NCI-H1417 treated with DMSO at 0.1 percent for 48 hours (cell line): Measurements from ENCODE around the gene MEG3.
"Not testable (repeated sequence)": the region's sequence is repeated elsewhere in the genome, so short reads cannot be mapped to it uniquely, and the experiment has no call there.

ENCODE experiments used
- DNase-seq: peaks from one replicate; lab custom pipeline; 2025; lab: John Stamatoyannopoulos, UW

Gene MEG3

DNA sequence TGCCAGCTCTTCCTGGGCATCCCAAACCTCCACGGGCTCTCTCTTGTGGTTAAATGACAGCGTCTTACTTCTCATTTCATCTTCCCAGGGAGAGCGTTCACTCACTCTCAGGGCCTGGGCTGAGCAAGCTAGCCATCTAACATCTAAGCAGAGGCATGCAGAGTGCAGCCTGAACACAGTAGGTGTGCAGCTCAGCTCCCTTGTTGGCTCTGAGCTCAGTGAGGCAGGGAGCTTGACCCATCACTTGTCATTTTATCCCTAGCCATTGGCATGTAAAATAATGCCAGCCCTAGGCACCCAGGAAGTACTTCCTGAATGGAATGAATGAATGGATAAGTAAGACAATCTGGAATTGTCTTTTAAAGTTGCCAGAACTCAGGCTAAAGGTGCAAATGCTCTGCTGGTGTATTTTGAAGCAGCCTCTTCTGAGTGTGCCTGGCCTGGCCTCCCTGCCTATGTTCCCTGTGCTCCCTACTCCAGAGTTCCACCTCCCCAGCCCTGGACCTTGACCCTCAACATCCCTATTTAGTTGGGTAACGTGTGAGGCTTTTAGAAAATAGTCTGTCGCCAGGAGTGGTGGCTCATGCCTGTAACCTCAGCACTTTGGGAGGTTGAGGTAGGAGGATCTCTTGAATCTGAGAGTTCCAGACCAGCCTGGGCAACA is 9.5 kb upstream of the MEG3 start:
- DNase-seq: no peak

DNA sequence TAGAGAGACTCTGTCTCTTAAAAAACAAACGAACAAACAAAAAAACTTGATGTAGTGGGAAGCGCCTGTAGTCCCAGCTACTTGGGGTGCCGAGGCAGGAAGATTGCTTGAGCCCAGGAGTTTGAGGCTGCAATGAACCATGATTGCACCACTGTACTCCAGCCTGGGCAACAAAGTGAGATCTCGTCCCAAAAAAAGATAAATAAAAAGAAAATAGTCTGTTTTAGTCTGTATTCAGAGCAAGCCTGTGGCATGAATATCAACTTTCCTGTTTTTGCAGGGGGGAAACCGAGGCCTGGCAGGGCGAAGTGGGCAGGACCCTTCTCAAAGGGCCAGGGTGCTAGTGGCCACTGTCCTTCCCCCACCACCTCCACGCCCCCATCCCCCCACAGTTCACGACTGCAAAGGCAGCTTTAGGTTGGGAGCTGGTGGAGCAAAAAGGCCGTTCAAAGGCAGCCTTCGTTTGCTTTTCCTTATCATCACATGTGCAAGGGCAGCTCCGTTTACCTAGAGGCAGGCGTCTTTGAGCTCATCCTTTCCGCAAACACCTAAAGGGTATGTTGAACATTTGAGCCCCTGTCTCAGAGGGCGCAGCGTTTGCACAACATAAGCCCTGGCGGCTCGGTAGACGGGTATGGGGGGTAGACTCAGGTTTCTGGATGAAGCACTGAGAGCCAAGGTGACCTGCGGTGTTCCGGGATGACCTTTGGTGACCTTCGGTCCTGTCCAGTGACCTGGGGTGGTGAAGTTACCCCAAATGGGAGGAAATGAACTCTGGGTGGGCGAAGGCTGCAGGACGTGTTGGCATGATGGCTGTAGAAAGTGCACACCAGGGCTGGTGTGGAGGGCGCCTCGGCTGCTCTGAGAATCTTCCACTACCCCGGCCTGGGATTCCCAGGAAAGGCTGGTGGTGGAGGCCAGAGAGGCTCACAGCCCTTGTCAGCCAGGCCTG is 8.7 kb upstream of the MEG3 start:
- no peak for DNase-seq

- no peak for DNase-seq
Measured at GRCh38 chr14:100818221-100818699, 7.7 kb upstream of the MEG3 start.

GRCh38 chr14:100818923-100819322 is 7.0 kb upstream of the MEG3 start:
- DNase-seq: not testable (repeated sequence)

- DNase-seq: no peak
Measured at GRCh38 chr14:100819453-100819828, 6.5 kb upstream of the MEG3 start.

- DNase-seq: no peak
Measured at GRCh38 chr14:100819829-100820475, 6.0 kb upstream of the MEG3 start.

- DNase-seq: no peak
Measured at GRCh38 chr14:100820957-100821356, 5.0 kb upstream of the MEG3 start.

DNA sequence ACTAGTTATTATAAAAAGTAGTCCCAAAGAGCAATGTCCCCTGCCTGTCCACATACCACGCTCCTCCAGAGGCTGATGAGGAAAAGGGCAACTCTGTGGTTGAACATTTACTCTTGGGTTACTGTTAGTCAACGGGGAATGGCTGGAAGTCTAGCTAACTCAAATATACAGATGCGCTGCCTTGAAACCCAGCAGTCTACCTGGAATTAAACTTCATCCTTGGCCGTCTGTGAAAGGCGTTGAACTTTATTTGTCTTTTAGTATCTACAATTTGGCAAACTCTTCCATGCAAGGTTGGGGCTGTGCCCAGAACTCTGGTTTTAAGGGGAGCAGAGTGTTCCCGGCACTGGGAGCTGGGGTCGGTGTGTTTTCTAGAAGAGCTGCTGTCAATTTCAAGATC is 3.9 kb upstream of the MEG3 start:
- DNase-seq: no peak

- DNase-seq: no peak
Measured at GRCh38 chr14:100822532-100823296, 3.2 kb upstream of the MEG3 start.

GRCh38 chr14:100823413-100824080 is 2.4 kb upstream of the MEG3 start:
- DNase-seq: no peak

DNA sequence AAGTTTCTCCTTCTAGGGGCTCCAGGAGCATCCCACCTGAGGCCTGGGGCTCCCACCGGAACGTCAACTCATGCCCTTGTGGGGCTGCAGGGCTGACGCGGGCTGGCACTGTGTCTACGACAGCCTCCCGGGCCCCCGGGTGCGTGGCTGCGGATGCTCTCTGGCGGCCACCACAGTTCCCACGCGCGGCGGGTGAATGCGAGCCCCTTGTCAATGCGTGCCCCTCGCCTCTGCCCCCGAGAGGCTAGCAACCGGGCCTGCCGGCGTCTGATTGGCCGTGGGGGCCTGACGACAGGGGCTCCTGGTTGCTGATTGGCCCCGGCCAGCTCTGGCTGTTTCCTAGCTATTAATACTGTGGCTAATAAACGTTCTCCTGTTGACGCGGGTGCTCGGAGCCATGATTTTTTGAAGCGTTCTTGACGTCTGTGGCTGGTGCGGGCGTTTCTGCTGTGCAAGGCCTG is 1.8 kb upstream of the MEG3 start:
- DNase-seq: no peak

GRCh38 chr14:100824901-100825712 is 811 bp upstream of the MEG3 start:
- DNase-seq: no peak

GRCh38 chr14:100826391-100827100 is 628 bp downstream of the MEG3 start:
- no peak for DNase-seq

GRCh38 chr14:100827101-100828021 is 1.4 kb downstream of the MEG3 start:
- no peak for DNase-seq

DNA sequence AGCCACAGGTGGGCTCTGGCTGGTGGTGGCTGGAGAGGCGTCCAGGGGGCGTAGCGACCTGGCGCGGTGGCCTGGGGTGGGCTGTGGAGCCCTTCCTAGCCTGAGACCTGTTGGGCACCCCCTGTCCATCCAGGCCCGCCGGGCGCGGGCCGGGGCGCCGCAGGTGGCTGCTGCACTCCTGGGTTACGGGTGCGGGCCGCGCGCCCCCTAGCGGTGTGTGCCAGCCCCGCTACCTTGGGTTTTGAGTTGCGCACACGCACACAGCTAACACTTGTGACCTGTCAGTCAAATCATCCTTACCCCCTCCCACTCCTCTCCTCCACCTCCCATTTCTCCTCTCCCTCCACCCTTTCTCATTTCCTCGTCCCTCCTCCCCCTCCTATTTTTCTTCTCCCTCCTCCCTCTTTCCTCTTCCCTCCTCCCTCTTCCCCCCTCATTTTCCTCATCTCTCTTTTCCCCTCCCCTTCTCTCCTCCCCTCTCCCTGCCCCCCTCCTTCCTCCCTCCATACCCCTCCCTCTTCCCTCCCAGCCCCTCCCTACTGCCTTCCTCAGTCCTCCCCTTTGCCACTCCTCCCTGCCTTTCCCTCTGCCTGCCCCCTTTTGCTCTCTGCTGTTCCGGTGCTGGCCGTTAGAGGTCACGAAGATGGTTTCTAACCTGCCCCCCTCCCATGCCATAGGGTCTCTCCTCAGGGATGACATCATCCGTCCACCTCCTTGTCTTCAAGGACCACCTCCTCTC is 2.3 kb downstream of the MEG3 start:
- no peak for DNase-seq

GRCh38 chr14:100830681-100831080 is 4.8 kb downstream of the MEG3 start:
- DNase-seq: peak; percentile 4

DNA sequence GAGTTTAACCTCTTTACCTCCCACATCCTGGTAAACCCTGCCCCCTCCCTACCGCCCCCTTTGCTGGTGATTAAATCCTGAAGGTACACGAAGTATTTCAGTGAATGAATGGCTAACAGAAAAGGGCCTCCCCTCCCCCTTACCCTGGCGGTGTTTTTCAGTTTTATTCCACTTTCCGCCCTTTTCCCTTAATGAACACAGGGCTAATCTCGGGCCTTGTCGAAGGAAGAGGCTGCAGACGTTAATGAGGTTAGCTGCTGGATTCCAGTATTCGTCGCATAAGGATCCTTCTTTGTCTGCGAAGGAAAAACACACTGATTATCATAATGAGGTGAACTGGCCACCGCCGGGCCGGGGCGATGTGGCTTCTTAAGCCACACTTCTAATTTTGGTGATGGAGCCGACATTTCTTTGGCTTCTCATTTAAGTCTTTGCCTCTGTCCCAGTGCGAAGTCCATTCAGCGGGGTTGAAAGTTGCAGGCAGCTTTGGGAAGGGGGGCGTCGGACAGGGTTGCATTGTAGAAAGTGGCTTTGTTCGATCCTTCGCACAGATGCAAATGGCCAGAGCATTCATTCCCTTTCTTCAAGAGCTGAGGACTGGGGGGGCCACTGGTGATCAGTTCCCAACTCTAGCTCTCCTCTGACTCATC is 6.5 kb downstream of the MEG3 start:
- no peak for DNase-seq
